ENCODE measurements around the gene EPHA1. TPM values are rescaled to one million over a fixed set of nuclear protein-coding genes. Genes with fewer than 3 reads are reported as not detected.

EPHA1 gene
- total RNA-seq, 1 donor from 2014 or later, result not detected

DNA sequence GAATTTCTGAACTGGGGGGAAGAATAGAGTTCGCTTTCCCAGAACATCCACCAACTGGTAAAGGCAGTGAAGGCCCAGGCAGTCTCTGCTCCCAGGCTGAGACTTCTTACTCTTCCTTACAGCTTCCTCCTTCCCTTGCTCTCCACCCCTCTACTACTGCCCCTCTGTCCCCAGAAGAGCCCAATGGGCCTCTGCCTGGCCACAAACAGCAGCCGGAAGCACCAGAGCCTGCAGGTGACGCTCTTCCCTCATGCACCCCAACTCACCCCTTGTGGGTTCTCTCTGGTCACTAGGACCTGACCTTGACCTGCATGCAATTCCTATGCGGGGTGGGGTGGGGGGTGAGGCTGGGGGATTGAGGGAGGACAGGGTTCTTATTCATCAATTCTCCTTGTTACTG, 62.6 kb downstream of the EPHA1 start:
- Histone ChIP-seq H3K4me1 (peaks cover 5% of the 10 kb centered on the region), H3K36me3 (no peaks in the 10 kb centered on the region), H3K4me3 (no peak overlapping the region), H3K9me3 (replicated peaks) (no peaks in the 10 kb centered on the region), H3K27me3 (ENCODE audit: low read depth) (peaks cover 59% of the 10 kb centered on the region), H3K27ac (replicated peaks) (no peak overlapping the region)
- DNase-seq, result no peak
- intact Hi-C loops (cut with micrococcal nuclease), result no loop called here
- TF ChIP-seq, protein P1, sequence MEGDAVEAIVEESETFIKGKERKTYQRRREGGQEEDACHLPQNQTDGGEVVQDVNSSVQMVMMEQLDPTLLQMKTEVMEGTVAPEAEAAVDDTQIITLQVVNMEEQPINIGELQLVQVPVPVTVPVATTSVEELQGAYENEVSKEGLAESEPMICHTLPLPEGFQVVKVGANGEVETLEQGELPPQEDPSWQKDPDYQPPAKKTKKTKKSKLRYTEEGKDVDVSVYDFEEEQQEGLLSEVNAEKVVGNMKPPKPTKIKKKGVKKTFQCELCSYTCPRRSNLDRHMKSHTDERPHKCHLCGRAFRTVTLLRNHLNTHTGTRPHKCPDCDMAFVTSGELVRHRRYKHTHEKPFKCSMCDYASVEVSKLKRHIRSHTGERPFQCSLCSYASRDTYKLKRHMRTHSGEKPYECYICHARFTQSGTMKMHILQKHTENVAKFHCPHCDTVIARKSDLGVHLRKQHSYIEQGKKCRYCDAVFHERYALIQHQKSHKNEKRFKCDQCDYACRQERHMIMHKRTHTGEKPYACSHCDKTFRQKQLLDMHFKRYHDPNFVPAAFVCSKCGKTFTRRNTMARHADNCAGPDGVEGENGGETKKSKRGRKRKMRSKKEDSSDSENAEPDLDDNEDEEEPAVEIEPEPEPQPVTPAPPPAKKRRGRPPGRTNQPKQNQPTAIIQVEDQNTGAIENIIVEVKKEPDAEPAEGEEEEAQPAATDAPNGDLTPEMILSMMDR (IDR thresholded peaks at IDR 0.05; ENCODE audit: borderline replicate concordance), result no peak

DNA sequence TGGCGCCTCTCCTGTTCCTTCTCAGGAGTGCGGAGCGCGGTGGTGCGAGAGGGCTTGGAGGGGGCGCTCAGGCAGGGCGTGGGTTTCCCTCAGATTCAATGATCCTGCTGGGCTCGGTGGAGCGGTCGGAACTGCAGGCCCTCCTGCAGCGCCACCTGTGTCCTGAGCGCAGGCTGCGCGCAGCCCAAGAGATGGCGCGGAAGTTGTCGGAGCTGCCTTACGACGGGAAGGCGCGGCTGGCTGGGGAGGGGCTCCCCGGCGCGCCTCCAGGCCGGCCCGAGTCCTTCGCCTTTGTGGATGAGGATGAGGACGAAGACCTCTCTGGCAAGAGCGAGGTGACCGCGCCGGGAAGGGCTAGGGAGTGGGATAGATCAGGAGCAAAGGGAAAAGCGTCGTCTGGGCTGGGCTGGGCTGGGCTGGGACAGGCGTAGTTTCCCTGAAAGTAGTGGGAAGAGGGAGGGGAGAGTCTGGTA, 63.2 kb downstream of the EPHA1 start:
- Histone ChIP-seq H3K36me3 (no peaks in the 10 kb centered on the region), H3K4me3 (peak overlapping the region; percentile 39), H3K9me3 (replicated peaks) (no peaks in the 10 kb centered on the region), H3K27me3 (ENCODE audit: low read depth) (peaks cover 57% of the 10 kb centered on the region), H3K27ac (replicated peaks) (no peak overlapping the region), H3K4me1 (peaks cover 5% of the 10 kb centered on the region)
- intact Hi-C loops (cut with micrococcal nuclease), result no loop called here
- TF ChIP-seq, protein P1 (IDR thresholded peaks at IDR 0.05; ENCODE audit: borderline replicate concordance), result peak; percentile 58
- peak; percentile 29 for DNase-seq

DNA sequence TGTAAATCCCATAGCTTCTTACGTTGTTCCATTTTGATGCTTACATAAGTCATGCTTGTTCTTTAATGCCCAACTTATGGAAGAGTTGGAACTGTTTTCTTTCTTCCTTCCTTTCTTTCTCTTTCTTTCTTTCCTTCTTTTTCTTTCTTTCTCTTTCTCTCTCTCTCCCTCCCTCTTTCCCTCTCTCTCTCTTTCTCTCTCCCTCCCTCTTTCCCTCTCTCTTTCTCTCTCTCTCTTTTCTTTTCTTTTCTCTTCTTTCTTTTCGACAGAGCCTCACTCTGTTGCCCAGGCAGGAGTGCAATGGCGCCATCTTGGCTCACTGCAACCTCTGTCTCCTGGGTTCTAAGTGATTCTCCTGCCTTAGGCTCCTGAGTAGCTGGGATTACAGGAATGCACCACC, 65.1 kb downstream of the EPHA1 start:
- H3K27me3 ChIP-seq (ENCODE audit: low read depth), result peaks cover 62% of the 10 kb centered on the region
- H3K4me3 ChIP-seq, result no peak overlapping the region
- intact Hi-C loops (cut with micrococcal nuclease), result no loop called here
- H3K36me3 ChIP-seq, result no peaks in the 10 kb centered on the region
- no peak for DNase-seq
- H3K9me3 ChIP-seq (replicated peaks), result no peaks in the 10 kb centered on the region
- TF ChIP-seq, protein P1 (IDR thresholded peaks at IDR 0.05; ENCODE audit: borderline replicate concordance), result no peak
- no peak overlapping the region for H3K27ac ChIP-seq (replicated peaks)
- peaks cover 5% of the 10 kb centered on the region for H3K4me1 ChIP-seq

DNA sequence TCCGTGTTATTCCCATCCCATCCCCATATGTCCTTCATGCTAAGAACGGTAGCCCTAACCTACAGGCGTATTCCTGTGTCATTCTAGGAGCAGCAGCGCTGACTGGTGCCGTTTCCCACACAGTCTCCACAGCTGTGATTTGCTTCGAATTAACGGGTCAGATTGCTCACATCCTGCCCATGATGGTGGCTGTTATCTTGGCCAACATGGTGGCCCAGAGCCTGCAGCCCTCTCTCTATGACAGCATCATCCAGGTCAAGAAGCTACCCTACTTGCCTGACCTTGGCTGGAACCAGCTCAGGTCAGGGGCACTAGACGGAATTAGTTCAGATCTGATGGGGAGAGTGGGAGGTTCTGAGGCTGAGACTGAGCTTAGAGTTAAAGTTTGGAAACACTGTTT, 66.8 kb downstream of the EPHA1 start:
- H3K4me1 ChIP-seq, result peaks cover 5% of the 10 kb centered on the region
- H3K27ac ChIP-seq (replicated peaks), result no peak overlapping the region
- no peak for DNase-seq
- H3K9me3 ChIP-seq (replicated peaks), result no peaks in the 10 kb centered on the region
- peaks cover 73% of the 10 kb centered on the region for H3K27me3 ChIP-seq (ENCODE audit: low read depth)
- intact Hi-C loops (cut with micrococcal nuclease), result no loop called here
- no peaks in the 10 kb centered on the region for H3K36me3 ChIP-seq
- H3K4me3 ChIP-seq, result no peak overlapping the region
- TF ChIP-seq, protein P1 (IDR thresholded peaks at IDR 0.05; ENCODE audit: borderline replicate concordance), result no peak

Small RNA genes lying within 50 kb of the gene (microRNA-seq; reads per million reads assigned to microRNA genes)
- not detected for gene MIR6892

Other genes starting within 250 kb of the EPHA1 start
- gene TAS2R39, start 225.4 kb downstream of the EPHA1 start, total RNA-seq, result not detected
- not detected for gene TAS2R40, start 186.8 kb downstream of the EPHA1 start, total RNA-seq
- 291 TPM for gene GSTK1, start 145.4 kb downstream of the EPHA1 start, total RNA-seq
- 8.8 TPM for gene TMEM139, start 123.9 kb downstream of the EPHA1 start, total RNA-seq
- 10.9 TPM for gene CASP2, start 120.5 kb downstream of the EPHA1 start, total RNA-seq
- not detected for gene CLCN1, start 92.7 kb downstream of the EPHA1 start, total RNA-seq
- 0.47 TPM for gene FAM131B, start 46.1 kb downstream of the EPHA1 start, total RNA-seq
- 68.4 TPM for gene ZYX, start 27.5 kb downstream of the EPHA1 start, total RNA-seq
- not detected for gene TAS2R60, start 34.6 kb upstream of the EPHA1 start, total RNA-seq
- gene TAS2R41, start 69.0 kb upstream of the EPHA1 start, total RNA-seq, result not detected
- gene CTAGE15, start 162.9 kb upstream of the EPHA1 start, total RNA-seq, result not detected
- 0.22 TPM for gene TCAF2, start 212.1 kb upstream of the EPHA1 start, total RNA-seq

All from left ventricle myocardium inferior (tissue), 1 donor.